GM18873 (cell line): ENCODE data around the gene OGDH.
"Not testable (repeated sequence)": the region's sequence is repeated elsewhere in the genome, so short reads cannot be mapped to it uniquely, and the experiment has no call there.

Source experiments
- ATAC-seq: cut with Tn5 transposase; IDR thresholded peaks from one replicate; pipeline ENCODE4 v1.9.1; 2021; ENCODE audit warnings: mild to moderate bottlenecking, moderate library complexity, moderate number of reproducible peaks; ENCODE audit not compliant: unreplicated experiment, low FRiP score

Gene OGDH

DNA sequence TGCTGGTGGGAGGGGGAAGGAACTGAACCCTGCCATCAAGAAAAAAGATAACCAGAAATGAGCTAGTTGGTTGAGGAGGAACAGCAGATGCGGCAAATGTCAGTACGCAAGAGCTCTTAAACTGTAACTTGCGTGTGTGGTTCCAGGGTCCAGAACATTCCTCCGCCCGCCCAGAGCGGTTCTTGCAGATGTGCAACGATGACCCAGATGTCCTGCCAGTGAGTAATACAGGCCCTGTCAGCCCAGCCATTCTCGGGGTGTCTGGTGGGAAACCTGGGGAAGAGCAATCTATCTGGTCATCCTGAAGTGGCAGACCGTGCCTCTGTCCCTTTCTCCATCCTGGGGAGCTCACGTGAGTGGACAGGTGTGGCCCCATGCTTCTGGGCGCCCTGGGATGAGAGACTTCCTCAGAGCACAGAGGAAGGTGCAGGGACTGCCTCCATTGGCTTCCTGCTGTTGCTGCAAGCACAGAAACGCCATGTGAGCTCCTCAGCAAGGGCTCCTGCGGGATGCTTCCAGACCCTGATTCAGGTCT, 91.7 kb downstream of the OGDH start:
- no peak for ATAC-seq

DNA sequence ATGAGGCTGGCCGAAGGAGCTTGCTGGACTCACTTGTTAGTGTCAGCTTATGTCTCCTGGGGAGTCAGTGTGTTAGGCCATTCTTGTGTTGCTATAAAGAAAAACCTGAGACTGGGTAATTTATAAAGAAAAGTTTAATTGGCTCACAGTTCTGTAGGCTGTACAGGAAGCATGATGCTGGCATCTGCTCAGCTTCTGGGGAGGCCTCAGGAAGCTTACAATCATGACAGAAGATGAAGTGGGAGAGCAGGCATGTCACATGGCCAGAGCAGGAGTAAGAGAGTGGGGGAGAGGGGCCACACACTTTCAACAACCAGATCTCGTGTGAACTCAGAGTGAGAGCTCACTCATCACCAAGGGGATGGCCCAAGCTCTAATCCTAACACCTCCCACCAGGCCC, 93.2 kb downstream of the OGDH start:
- not testable (repeated sequence) for ATAC-seq

DNA sequence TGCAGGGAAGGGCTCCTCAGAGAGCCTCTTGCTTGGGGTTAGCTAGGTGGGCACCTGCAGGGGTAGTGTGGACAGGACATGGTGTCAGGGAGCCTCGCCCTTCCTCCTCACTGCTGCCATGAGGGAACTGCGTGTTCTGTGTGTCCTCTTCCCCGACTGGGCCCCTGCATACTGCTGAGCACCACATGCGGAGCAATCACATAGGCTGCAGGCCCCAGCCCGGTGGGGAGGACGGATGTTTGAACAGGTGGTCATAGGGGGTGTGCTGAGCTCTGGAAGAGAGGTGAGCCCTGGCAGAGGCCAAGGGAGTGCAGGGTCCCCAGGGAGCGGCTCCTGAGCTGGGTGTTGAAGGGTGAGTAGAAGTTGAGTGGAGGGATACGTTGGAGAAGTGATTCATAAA, 93.9 kb downstream of the OGDH start:
- ATAC-seq, result no peak

DNA sequence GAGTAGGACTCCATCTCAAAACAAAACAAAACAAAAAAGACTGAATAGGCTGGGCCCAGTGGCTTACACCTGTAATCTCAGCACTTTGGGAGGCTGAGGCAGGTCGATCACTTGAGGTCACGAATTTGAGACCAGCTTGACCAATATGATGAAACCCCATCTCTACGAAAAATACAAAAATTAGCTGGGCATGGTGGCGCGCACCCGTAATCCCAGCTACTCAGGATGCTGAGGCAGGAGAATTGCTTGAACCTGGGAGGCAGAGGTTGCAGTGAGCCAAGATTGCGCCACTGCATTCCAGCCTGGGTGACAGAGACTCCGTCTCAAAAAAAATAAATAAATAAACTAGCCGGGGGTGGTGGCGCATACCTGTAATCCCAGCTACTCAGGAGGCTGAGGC, 97.0 kb downstream of the OGDH start:
- ATAC-seq, result not testable (repeated sequence)

DNA sequence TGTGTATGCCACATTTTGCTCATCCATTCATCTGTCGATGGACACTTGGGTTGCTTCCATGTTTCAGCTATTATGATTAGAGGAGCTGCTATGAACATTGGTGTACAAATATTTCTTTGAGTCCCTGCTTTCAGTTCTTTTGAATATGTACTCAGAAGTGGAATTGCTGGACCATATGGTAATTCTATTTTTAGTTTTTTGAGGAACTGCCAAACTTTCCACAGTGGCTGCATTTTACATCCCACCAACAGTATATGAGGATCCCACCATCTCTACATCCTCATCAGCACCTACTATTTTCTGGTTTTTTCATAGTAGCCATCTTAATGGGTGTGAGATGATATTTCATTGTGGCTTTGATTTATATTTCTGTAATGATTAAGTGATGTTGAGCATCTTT, 97.5 kb downstream of the OGDH start:
- ATAC-seq, result no peak

DNA sequence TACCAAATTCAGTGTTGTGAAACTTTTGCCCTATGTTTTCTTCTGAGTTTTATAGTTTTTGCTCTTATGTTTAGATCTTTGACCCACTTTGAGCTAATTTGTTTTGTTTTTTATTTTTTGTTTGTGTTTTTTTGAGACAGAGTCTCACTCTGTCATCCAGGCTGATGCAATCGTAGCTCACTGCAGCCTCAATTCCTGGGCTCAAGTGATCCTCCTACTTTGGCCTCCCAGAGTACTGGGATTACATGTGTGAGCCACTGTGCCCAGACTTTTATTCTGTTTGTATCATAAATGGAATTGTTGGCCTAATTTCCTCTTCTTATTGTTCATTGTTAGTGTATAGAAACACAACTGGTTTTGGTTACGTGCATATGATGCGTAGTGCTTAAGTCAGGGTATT, 99.0 kb downstream of the OGDH start:
- no peak for ATAC-seq

DNA sequence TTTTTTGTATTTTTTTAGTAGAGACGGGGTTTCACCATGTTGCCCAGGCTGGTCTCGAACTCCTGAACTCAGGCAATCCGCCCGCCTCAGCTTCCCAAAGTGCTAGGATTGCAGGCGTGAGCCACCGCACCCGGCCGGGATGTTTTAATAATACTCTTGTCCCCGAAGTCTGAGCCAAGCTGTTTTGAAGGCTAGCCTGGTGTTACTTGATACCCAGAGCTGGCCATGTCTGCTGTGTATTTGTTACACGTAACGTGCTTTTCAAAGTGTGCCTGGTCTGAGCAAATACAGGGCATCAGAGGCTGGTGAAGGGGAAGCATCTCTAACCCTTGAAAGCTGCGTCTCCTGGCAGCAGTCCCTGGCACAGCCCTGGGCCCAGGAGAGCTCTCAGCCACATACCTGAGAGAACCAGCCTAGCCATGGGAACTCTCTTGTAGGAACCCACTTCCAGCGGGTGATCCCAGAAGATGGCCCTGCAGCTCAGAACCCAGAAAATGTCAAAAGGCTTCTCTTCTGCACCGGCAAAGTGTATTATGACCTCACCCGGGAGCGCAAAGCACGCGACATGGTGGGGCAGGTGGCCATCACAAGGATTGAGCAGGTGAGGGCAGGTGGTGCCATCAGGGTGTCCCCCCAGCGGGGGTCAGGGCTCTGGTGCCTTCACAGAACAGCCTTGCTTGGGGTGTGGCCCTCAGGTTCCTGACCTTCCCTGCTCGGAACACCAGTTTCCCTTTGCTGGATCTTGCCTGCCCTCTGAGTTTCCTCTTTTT, 100.5 kb downstream of the OGDH start:
- ATAC-seq, result no peak

DNA sequence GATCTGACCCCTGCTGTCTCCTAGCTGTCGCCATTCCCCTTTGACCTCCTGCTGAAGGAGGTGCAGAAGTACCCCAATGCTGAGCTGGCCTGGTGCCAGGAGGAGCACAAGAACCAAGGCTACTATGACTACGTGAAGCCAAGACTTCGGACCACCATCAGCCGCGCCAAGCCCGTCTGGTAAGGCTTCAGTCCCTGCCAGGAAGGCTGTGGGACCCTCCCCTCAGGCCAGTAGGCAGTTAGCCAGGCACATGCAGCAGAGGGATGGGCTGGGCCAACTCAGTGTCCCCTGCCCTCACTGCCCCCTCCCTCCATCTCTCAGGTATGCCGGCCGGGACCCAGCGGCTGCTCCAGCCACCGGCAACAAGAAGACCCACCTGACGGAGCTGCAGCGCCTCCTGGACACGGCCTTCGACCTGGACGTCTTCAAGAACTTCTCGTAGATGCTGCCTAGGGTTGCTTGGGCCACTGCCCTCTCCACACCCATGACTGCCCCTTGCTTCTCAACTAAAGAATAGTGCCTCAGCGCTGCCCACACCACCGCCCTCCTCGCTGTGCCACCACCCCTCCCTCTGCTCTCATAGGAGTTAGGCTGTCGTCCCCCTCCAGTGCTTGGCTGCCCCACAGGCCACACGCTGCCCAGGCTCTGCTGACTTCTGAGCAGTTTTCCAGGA, 101.3 kb downstream of the OGDH start:
- no peak for ATAC-seq

DNA sequence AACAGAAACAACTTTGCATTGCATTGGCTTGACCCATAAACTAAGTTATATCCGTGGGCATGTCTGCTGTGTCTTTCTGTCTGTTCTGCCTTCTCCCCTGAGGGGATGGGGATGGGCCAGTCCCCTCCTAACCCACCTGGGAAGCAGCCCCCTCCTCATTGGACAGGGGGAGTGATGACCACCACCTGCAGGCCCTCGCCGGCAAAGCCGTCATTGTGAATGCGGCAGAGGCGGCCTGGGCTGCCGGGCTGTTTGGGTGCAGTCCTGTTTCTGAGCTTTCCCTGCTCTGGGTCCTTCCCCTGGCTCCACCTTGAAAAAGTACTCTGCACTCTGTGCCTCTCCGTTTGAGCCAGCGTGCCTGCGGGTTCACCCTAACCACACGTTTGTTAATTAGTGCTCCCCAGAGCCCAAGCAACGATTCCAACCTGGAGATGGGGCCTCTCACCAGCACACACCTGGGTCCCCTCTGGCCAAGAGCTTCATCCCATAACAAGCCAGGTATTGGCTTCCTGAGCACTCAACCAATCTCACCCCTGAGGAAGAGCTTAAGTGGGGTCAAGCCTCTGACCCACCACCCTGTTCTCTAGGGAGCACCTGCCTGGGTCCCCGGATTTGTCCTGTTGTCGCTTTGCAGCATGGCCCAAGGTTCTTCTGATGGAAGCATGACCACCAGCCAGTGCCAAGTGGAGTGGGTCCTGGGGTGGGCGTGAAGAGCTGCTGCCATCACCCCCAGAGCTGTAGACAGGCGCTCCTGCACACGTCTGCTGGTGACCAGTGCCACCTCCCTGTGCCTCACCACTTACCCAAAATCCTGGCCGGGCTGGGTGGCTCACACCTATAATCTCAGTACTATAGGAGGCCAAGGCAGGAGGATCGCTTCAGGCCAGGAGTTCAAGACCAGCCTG, 102.8 kb downstream of the OGDH start:
- no peak for ATAC-seq

DNA sequence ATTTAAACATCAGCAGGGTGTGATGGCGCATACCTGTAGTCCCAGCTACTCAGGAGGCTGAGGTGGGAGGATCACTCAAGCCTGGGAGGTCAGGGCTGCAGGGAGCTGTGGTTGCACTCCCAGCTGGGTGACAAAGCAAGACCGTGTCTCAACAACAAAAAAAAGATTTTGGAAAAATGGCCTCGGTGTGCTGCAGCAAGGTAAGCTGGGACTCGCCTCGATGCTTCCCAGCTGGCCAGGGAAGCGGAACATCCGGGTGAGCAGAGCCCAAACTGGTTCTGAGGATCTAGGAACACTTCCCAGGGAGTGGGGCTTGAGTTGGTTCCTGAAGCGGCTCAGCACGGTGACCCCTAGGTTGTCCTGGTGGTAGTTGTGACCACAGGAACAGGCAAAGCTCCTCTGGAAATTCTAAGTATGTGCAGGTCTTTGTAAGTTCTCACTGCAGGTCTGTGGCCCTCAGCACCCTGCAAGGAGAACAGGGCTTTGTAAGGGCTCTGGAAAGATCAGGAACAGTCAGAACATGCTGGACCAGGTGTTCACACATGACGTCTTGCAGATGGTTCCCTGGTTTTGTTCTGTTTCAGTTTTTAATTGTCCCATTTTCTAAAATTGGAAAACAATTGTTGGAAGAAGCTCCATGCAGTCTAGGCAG, 103.6 kb downstream of the OGDH start:
- no peak for ATAC-seq

DNA sequence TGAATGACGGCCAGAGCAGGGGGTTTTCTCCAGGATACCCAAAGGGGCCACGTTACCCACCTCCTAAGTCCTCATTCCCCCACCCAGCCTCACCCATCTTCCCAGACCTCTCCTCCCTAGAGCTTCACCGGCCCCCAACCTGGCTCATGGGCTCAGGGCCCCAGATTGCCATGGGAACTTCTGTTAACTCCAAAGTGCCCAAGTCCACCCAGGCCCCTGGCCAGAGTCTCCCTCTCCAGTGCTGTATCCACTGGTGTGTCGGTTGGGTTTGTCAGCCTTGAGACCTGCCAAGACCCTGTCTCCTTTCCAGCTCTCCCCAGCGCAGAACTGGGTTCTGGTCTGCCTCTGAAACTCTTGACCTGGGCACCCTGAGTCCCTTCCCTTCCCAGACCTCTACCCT, 105.1 kb downstream of the OGDH start:
- ATAC-seq, result no peak

DNA sequence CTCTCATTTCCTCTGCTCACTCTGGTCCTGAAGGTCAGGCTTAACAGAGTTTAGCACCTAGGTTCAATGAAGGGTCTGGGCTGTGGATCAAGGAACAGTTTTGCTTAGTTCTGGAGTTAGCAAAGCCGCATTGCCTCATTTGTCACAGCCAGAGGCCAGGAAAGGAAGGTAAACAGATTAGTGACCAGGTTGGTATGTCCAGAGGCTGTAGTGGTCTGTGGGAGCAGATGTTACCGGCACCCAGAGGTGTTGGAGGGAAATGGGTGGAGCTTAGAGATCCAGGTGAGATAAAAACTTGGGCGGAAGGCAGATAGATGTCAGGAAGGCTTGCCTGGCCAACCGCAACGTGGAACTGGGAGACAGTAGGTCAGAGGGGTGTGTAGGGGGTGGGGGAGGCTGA, 105.6 kb downstream of the OGDH start:
- no peak for ATAC-seq

DNA sequence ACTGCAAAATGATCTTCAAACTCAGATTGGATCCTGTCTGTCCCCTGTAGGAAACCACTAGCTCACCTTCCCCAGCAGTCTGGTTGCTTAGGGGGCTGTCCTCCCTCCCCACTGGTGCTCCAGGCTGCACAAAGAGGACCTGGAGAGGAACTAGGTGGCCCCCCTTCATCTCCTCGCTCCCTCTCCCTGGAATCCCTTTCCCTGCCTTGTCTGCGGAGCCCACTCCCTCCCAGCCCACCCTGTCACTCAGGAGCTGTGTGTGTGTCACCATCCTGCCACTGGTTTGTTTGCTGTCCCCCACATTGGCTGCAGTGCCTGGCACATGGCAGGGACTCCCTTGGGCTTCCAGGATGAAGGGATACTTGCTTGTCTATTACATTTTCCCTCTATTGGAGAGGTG, 106.7 kb downstream of the OGDH start:
- no peak for ATAC-seq

DNA sequence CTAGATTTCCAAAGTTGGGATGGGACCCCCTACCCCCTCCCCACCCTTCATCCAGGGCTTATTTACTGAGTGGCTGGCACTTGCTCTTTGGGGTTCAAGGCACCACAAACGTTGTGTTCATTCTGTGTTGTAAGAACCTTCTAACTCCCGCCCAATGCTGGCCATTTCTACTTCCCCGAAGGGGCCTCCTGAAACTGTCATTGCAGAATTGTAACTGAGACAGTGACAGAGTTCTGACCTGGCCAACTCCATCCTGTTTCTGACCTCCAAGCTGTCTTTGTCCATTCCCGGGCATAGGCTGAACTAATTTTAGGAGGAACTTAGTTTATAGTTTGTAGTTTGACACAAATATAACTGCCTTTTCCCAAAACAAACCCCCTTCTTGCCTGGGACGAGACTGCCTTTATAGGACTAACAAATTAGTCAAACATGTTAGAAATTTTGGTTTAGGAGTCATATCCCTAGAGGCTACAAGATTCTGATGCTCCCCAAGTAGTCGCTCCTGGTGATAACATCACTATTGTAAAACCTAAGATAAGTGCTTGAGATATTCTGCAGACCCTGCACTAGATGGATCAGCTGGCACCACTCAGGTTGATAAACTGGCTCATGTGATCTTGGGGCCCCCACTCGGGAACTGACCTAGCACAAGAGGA, 107.4 kb downstream of the OGDH start:
- no peak for ATAC-seq

DNA sequence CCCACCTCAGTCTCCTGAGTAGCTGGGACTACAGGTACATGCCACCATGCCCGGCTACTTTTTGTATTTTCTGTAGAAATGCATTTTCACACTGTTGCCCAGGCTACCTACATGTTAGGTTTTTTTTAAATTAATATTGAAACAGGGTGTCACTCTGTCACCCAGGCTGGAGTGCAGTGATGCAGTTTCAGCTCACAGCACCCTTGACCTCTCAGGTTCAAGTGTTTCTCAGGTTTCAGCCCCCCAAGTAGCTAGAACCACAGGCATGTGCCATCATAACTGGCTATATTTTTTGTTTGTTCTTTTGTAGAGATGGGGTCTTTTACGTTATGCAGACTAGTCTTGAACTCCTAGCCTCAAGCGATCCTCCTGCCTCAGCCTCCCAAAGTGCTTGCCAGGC, 109.8 kb downstream of the OGDH start:
- ATAC-seq, result no peak

DNA sequence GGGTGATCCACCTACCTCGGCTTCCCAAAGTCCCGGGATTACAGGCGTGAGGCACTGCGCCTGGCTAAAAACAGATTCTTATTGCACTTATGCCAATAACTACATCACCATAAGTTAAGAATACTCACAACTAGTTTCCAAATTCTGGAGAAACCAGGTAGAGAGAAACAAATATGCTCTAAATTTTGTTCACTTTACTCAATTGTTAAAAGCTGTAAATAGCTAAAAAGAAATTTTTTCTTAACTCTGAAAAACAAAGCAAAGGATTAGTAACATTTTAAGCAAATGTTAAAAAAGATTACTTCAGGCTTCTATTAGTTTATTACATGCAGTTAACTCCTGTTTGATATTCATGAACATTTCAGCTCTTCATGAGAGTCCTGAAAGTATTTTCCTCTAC, 113.9 kb downstream of the OGDH start:
- ATAC-seq, result no peak

DNA sequence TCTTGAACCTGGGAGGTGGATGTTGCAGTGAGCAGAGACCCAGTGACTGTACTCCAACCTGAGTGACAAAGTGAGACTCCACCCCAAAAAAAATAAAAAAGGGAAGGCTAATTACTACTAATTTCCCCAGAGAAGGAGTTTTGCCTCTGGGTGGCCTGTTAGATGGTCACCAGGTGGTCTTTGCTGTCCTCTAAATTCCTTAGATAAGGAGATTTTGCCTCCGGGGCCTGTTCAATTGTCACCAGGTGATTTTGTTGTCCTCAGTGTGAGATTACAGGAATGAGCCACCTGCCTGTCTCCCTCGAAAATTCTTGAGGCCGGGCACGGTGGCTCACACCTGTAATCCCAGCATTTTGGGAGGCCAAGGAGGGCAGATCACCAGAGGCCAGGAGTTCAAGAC, 117.8 kb downstream of the OGDH start:
- no peak for ATAC-seq

DNA sequence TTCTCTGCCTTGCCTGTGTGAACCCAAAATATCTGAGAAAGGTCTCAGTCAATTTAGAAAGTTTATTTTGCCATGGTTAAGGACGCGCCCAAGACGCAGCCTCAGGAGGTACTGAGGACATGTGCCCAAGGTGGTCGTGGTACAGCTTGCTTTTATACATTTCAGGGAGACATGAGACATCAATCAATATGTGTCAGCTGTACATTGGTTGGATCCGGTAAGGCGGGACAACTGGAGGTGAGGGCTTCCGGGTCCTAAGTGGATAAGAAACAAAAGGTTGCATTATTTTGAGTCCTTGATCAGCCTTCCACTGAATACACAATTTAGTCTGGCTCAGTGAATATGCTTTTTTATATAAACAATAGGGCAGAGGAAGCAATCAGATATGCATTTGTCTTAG, 119.8 kb downstream of the OGDH start:
- ATAC-seq, result not testable (repeated sequence)

DNA sequence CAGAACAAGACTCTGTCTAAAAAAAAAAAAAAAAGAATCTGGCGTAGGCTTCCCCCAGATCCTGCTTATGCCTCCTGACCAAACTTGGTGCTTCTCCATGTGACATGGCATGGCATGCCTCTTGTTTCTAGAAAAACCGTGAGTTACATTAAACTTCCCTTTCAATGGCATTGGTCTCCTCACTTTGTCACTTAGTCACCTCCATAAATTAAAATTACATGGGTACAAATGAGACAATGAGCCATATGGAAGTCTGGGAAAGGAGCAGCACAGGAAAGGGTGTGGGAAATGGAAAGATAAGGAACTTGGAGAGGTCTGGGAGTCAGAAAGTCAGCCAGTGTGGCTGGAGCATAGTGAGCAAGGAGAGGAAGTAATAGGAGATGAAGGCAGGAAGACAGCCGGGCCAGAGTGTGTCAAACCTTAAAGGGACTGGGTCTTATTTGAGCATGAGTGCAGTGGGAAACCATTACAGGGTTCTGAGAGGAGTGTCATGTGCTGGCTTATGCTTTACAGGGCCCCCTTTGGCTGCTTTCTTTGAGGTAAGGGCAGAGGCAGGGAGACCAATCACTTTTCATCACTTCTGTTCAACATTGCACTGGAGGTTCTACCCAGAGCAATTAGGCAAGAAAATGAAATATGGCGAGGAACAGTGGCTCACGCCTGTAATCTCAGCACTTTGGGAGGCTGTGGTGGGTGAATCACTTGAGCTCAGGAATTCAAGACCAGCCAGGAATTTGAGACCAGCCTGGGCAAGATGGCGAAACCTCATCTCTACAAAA, 120.9 kb downstream of the OGDH start:
- ATAC-seq, result no peak
